Measurements from ENCODE around the gene CNTN2.

The CNTN2 gene

DNA sequence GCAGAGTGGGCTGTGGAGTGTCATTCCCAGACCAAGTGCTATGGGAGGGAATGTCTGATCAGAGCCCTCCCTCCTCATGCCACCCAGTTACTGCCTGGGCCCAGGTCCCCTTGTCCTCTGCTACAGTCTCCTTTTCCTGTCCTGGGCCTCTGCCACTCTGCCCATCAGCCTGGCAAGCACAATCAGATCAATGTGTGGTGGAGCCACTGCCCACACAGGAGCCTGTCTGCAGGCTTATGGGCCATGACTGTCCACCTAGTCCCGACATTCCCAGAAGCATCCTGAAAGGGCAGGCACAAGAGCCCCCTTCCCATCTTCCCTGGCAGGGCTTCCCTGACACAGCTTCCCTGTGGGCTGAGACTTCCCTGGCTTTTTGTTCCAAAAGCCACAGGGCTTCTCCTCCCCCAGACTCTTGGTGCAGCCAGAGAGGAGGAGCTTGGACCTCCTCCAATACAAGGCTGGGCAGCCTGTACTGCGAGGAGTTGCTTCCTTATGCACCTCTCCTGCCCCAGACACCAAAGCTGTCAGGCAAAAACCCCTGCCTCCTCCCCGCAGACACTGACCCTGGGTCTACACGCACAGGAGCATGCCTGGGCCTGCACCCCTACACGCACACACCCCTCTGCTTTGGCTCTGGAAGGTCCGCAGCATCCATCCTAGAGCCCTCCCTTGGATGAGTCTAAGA lies 29.2 kb upstream of the CNTN2 start:
- DNase-seq: peak; percentile 55
- H3K27me3 ChIP-seq: no peaks in the 10 kb centered on the region
- H3K4me1 ChIP-seq: peaks cover 8% of the 10 kb centered on the region
- TF ChIP-seq, protein P1, sequence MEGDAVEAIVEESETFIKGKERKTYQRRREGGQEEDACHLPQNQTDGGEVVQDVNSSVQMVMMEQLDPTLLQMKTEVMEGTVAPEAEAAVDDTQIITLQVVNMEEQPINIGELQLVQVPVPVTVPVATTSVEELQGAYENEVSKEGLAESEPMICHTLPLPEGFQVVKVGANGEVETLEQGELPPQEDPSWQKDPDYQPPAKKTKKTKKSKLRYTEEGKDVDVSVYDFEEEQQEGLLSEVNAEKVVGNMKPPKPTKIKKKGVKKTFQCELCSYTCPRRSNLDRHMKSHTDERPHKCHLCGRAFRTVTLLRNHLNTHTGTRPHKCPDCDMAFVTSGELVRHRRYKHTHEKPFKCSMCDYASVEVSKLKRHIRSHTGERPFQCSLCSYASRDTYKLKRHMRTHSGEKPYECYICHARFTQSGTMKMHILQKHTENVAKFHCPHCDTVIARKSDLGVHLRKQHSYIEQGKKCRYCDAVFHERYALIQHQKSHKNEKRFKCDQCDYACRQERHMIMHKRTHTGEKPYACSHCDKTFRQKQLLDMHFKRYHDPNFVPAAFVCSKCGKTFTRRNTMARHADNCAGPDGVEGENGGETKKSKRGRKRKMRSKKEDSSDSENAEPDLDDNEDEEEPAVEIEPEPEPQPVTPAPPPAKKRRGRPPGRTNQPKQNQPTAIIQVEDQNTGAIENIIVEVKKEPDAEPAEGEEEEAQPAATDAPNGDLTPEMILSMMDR (IDR thresholded peaks at IDR 0.05; ENCODE audit: low read depth, low read length): no peak
- H3K9me3 ChIP-seq: no peaks in the 10 kb centered on the region
- H3K4me3 ChIP-seq (ENCODE audit: low read depth, low read length): no peak overlapping the region
- no peaks in the 10 kb centered on the region for H3K36me3 ChIP-seq

DNA sequence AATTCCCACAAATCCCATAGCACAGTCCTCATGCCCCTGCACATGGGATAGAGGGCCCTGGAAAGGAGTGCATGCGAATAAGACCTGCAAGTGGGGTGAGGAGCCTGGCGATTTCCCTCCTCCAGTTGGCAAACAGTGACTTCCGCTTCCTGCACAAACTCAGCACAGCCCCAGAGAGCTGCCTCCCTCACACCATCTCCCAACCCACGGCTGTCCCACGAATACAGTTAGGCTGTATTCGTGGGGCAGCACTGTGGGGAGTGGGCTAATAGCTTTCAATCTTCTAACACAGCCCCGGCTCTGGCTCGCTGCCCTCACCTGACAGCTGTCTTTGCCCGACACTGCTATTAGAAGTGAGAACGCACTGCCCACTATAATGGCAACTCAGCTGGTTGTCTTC lies 28.2 kb upstream of the CNTN2 start:
- DNase-seq: no peak
- Histone ChIP-seq H3K4me3 (ENCODE audit: low read depth, low read length) (no peak overlapping the region), H3K9me3 (no peaks in the 10 kb centered on the region), H3K4me1 (peaks cover 8% of the 10 kb centered on the region), H3K27me3 (no peaks in the 10 kb centered on the region), H3K36me3 (no peaks in the 10 kb centered on the region)
- TF ChIP-seq, protein P1 (IDR thresholded peaks at IDR 0.05; ENCODE audit: low read depth, low read length): no peak

DNA sequence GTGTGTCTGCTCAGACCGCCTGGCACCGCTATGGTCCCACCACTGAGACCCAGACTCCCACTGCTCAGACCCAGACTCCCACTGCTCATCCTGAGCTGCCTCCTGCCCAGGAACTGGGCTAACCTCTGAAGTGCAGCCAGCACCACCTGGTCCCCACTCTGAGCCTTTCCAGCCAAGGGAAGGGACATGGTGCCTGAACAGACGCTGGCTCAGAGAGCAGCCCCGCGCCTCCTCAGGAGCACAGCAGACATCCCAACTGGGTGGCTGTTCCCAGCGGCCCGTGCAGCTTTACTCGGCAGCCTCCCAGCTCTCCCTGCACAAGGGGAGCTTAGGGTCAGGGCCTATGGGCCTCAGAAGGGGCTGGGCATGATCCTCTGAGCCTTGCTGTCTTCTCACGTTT lies 27.8 kb upstream of the CNTN2 start:
- peaks cover 8% of the 10 kb centered on the region for H3K4me1 ChIP-seq
- no peak for DNase-seq
- no peak overlapping the region for H3K4me3 ChIP-seq (ENCODE audit: low read depth, low read length)
- H3K9me3 ChIP-seq: no peaks in the 10 kb centered on the region
- no peaks in the 10 kb centered on the region for H3K27me3 ChIP-seq
- no peaks in the 10 kb centered on the region for H3K36me3 ChIP-seq
- TF ChIP-seq, protein P1 (IDR thresholded peaks at IDR 0.05; ENCODE audit: low read depth, low read length): no peak

DNA sequence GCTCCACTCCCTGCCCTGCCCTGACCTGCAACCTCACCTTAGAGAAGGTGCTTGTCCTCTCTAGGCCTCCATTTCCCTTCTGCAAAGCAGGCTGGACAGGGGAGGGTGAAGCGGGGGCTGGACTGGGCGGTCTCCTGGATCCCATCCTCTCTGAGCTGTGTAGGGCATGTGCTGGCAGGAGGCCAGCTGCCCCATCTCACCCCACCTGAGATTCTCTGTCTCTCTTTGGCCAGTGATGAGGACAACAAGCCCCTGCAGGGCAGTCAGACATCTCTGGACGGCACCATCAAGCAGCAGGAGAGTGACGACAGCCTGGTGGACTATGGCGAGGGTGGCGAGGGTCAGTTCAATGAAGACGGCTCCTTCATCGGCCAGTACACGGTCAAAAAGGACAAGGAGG lies 26.9 kb upstream of the CNTN2 start:
- Histone ChIP-seq H3K36me3 (no peaks in the 10 kb centered on the region), H3K9me3 (no peaks in the 10 kb centered on the region), H3K4me1 (peaks cover 8% of the 10 kb centered on the region), H3K4me3 (ENCODE audit: low read depth, low read length) (no peak overlapping the region), H3K27me3 (no peaks in the 10 kb centered on the region)
- DNase-seq: no peak
- TF ChIP-seq, protein P1 (IDR thresholded peaks at IDR 0.05; ENCODE audit: low read depth, low read length): no peak

DNA sequence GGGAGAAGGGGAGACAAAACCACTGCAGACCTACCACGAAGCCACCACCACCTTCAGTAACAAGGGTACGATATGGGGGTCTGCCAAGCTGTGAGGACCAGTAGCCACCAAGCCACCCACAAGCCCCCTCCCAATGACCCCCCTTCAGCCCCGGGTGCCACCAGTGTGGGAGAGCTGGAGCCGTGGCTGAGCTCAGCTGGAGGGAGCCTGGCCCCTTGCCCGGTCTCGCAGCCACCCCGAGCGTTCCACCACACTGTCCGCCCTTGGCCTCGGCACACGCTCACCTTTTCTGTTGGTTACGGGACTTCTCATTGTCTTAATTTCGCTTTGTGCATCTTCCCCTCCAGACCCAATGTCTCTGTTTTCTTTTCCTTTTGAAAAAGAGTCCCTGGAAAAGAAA lies 26.4 kb upstream of the CNTN2 start:
- peaks cover 8% of the 10 kb centered on the region for H3K4me1 ChIP-seq
- no peaks in the 10 kb centered on the region for H3K27me3 ChIP-seq
- no peaks in the 10 kb centered on the region for H3K36me3 ChIP-seq
- no peak overlapping the region for H3K4me3 ChIP-seq (ENCODE audit: low read depth, low read length)
- TF ChIP-seq, protein P1 (IDR thresholded peaks at IDR 0.05; ENCODE audit: low read depth, low read length): no peak
- H3K9me3 ChIP-seq: no peaks in the 10 kb centered on the region
- DNase-seq: no peak

DNA sequence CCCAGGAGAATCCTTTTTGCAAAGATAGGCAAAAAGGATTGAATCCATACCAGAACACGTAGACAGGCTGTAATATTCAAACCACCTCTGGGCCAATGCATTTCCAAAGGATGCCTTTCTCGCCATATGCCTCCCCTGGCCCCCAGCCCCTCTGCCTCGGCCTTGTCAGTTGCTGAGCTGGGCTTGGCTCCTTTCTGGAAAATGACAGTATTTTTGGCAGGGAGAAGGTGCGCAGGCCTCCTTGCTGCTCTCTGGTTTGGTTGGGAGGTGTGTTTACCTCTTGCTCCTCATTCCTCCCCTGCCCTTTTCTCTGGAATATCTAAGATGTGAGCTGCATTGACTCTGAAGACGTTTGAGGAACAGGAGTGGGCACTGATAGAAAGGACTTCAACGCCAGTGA lies 26.0 kb upstream of the CNTN2 start:
- no peaks in the 10 kb centered on the region for H3K36me3 ChIP-seq
- no peak overlapping the region for H3K4me3 ChIP-seq (ENCODE audit: low read depth, low read length)
- no peaks in the 10 kb centered on the region for H3K27me3 ChIP-seq
- peaks cover 8% of the 10 kb centered on the region for H3K4me1 ChIP-seq
- DNase-seq: no peak
- TF ChIP-seq, protein P1 (IDR thresholded peaks at IDR 0.05; ENCODE audit: low read depth, low read length): no peak
- no peaks in the 10 kb centered on the region for H3K9me3 ChIP-seq
